Measurements from ENCODE around the gene TBL1X. TPM values are rescaled to one million over a fixed set of nuclear protein-coding genes. Genes with fewer than 3 reads are reported as not detected.
"Not testable (repeated sequence)": the region's sequence is repeated elsewhere in the genome, so short reads cannot be mapped to it uniquely, and the experiment has no call there.

Gene TBL1X
- total RNA-seq, 3 donors from 2014 or later = 45.5 to 61.3 (median 49.9) TPM

DNA sequence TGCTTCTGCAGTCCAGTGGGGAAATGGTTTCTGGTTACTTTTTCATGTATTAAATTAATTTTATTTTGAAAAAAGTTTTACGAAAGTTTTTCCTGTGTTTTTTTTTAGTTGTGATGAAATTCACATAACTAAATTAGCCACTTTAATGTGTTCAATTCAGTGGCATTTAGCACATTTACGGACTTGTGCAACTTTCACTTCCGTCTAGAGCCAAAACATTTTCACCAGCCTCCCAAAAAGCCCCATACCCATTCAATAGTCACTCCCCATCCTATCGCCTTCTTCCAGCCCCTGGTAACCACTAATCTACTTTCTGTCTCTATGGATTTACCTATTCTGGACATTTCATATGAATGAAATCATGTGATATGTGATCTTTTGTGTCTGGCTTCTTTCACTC, 22.8 kb upstream of the TBL1X start:
- Mint-ChIP-seq H3K36me3 (ENCODE audit: insufficient read depth) (no peaks in the 10 kb centered on the region), H3K9me3 (no peaks in the 10 kb centered on the region), H3K4me3 (no peak overlapping the region), H3K4me1 (ENCODE audit: low read depth) (peaks cover 8% of the 10 kb centered on the region), H3K27me3 (ENCODE audit: low read depth) (no peaks in the 10 kb centered on the region)
- ATAC-seq (no peak), DNase-seq (no peak)

- H3K27me3 Mint-ChIP-seq (ENCODE audit: low read depth) = no peaks in the 10 kb centered on the region
- no peaks in the 10 kb centered on the region for H3K36me3 Mint-ChIP-seq (ENCODE audit: insufficient read depth)
- no peak for ATAC-seq
- peaks cover 8% of the 10 kb centered on the region for H3K4me1 Mint-ChIP-seq (ENCODE audit: low read depth)
- no peaks in the 10 kb centered on the region for H3K9me3 Mint-ChIP-seq
- no peak for DNase-seq
- H3K4me3 Mint-ChIP-seq = no peak overlapping the region
These were observed 21.5 kb upstream of the TBL1X start for GRCh38 chrX:9443327-9443726.

- H3K9me3 Mint-ChIP-seq = no peaks in the 10 kb centered on the region
- no peak overlapping the region for H3K4me3 Mint-ChIP-seq
- DNase-seq (no peak), ATAC-seq (no peak)
- no peaks in the 10 kb centered on the region for H3K4me1 Mint-ChIP-seq (ENCODE audit: low read depth)
- H3K36me3 Mint-ChIP-seq (ENCODE audit: insufficient read depth) = no peaks in the 10 kb centered on the region
- no peaks in the 10 kb centered on the region for H3K27me3 Mint-ChIP-seq (ENCODE audit: low read depth)
These were observed 17.0 kb upstream of the TBL1X start for GRCh38 chrX:9447906-9448305.

DNA sequence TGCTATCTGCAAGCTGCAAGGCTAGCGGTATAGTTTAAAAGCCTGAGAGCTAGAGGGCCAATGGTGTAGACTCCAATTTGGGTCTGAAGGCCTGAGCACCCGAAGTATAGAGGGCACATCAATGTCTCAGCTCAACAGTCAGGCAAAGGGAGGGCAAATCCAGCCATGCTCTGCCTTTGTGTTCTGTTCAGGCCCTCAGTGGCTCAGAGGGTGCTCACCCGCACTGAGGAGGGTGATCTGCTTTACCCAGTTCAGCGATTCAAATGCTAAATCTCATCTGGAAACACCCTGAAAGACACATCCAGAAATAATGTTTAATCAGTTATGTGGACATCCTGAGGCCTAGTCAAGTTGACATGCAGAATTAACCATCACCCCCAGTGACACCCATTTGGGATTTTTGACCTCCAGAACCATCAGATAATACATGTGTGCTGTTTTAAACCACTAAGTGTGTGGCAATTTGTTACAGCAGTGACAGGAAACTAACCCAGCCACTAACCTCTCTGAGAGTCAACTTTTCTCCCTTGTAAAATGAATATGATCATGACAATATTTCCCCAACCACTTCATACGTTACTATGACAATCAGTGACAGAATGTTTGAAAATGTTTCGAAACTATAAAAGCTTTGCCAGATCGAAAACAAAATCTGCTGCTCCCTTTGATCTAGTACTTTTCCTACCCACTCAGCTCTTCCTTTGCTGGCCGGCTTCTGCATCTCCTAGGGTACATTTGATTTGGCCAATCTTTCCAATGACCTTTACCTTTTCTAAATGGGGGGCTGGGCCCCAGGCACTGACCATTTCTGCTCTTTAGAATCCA, 8.4 kb upstream of the TBL1X start:
- Mint-ChIP-seq H3K36me3 (ENCODE audit: insufficient read depth) (no peaks in the 10 kb centered on the region), H3K4me3 (peak overlapping the region; percentile 66), H3K9me3 (no peaks in the 10 kb centered on the region), H3K27me3 (ENCODE audit: low read depth) (no peaks in the 10 kb centered on the region), H3K4me1 (ENCODE audit: low read depth) (peaks cover 30% of the 10 kb centered on the region)
- DNase-seq (no peak), ATAC-seq (peak; percentile 92 to 95)

DNA sequence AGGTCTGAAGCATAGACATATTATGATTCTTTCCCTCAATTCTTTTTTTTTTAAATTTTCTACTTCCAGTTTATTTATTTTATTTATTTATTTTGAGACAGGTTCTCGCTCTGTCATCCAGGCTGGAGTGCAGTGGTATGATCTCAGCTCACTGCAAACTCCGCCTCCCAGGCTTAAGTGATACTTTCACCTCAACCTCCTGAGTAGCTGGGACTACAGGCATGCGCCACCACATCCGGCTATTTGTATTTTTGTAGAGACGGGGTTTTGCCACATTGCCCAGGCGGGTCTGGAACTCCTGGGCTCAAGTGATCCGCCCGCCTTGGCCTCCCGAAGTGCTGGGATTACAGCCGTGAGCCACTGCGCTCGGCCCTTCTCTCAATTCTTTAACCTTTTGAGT, 6.8 kb upstream of the TBL1X start:
- H3K9me3 Mint-ChIP-seq; H3K36me3 Mint-ChIP-seq (ENCODE audit: insufficient read depth); H3K27me3 Mint-ChIP-seq (ENCODE audit: low read depth); DNase-seq; H3K4me3 Mint-ChIP-seq; ATAC-seq: not testable (repeated sequence)
- peaks cover 44% of the 10 kb centered on the region for H3K4me1 Mint-ChIP-seq (ENCODE audit: low read depth)

DNA sequence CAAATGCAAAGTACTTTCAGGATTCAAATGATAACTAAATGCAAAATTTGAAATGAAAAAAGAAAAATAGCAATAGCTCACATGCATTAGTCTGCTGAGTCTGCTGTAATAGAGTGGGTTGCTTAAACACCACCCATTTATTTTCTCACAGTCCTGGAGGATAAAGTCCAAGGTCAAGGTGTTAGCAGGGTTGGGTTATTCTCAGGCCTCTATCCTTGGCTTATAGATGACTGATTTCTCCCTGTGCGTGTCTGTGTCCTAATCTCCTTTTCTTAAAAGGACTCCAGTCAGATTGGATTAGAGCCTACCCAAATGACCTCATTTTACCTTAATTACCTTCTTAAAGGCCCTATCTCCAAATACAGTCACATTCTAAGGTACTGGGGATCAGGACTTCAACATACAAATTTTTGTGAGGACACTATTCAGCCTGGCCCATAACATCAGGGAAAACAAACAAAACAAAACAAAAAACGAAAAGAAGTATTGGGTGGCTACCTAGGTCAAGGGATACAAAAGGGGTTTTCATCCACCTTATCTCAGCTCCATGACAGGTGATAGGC, 6.3 kb upstream of the TBL1X start:
- Mint-ChIP-seq H3K36me3 (ENCODE audit: insufficient read depth) (no peaks in the 10 kb centered on the region), H3K4me3 (no peak overlapping the region), H3K9me3 (no peaks in the 10 kb centered on the region), H3K4me1 (ENCODE audit: low read depth) (peaks cover 47% of the 10 kb centered on the region), H3K27me3 (ENCODE audit: low read depth) (no peaks in the 10 kb centered on the region)
- no peak for DNase-seq
- no peak for ATAC-seq

DNA sequence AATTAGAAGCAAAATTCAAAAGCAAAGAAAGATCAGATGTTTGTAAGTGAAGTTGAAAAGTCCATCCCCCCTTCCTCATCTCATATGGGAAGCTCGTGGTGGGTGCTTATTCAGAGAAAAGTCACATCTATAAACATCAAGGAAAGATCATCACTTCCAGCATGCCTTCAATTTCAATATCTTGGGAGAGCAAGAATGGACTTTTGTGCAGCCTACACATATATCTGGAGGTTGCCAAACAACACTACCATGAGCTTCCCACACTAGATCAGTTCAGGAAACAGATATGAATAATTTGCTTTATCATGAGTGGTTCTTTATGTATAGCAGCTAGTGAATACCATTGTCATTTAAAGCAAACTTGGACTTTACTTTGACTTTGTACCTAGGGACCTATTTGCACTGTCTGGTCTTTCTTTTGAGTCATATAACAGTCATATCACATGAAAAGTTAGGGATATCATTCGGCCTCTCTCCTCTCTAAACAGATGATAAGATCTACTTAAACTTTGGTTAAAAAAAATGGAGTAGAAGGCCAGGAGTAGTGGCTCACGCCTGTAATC, 5.6 kb upstream of the TBL1X start:
- no peaks in the 10 kb centered on the region for H3K27me3 Mint-ChIP-seq (ENCODE audit: low read depth)
- DNase-seq = no peak

GRCh38 chrX:9461087-9461486, 3.8 kb upstream of the TBL1X start:
- Mint-ChIP-seq H3K9me3 (no peaks in the 10 kb centered on the region), H3K4me3 (no peak overlapping the region), H3K27me3 (ENCODE audit: low read depth) (no peaks in the 10 kb centered on the region), H3K4me1 (ENCODE audit: low read depth) (peaks cover 45% of the 10 kb centered on the region), H3K36me3 (ENCODE audit: insufficient read depth) (no peaks in the 10 kb centered on the region)
- ATAC-seq = no peak
- no peak for DNase-seq

More for the DNA sequence above, 5.6 kb upstream of the TBL1X start:
- H3K4me1 Mint-ChIP-seq (ENCODE audit: low read depth) = peaks cover 53% of the 10 kb centered on the region
- no peaks in the 10 kb centered on the region for H3K36me3 Mint-ChIP-seq (ENCODE audit: insufficient read depth)
- ATAC-seq = no peak
- no peaks in the 10 kb centered on the region for H3K9me3 Mint-ChIP-seq
- no peak overlapping the region for H3K4me3 Mint-ChIP-seq

GRCh38 chrX:9462456-9462855, 2.4 kb upstream of the TBL1X start:
- ATAC-seq (no peak), DNase-seq (no peak)
- Mint-ChIP-seq H3K27me3 (ENCODE audit: low read depth) (no peaks in the 10 kb centered on the region), H3K4me1 (ENCODE audit: low read depth) (peaks cover 44% of the 10 kb centered on the region), H3K9me3 (no peaks in the 10 kb centered on the region), H3K4me3 (peak overlapping the region; percentile 78), H3K36me3 (ENCODE audit: insufficient read depth) (no peaks in the 10 kb centered on the region)

DNA sequence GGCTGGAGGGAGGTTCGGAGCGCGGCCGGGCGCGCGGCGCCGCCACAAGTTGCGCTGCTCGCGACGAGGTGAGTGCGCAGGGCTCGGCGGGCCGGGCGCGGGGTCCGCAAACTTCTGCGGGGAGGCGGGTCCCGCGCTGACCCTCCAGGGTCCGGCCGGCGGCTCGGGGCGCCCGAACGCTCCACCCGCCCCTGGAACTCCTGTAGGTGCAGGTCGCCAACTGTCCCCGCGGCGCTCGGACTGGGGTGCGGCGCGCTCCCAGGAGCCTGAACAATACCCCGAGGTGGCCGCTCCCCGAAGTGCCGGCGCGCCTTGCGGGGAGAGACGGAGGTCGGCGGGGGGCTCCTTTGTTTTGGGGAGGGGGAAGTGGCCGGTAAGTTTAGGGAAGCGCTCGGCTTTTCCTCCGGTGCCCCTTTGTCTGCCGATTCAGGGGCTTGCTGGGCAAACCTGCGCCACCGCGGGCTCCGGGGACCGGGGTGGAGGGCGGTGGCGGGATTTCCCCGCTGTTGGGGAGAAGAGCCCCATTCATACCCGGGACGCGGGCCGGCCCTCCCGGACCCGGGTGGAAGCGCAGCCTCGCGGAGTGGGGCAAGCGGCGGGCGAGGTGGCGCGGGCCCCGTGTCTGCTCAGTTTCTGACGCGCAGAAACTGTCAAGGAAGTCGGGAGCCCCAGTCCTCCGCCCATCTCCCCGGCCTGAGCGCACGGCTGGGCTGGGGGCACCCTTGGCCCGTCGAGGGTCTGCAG, 694 bp downstream of the TBL1X start:
- Mint-ChIP-seq H3K36me3 (ENCODE audit: insufficient read depth) (peaks cover 2% of the 10 kb centered on the region), H3K4me1 (ENCODE audit: low read depth) (peaks cover 53% of the 10 kb centered on the region), H3K27me3 (ENCODE audit: low read depth) (no peaks in the 10 kb centered on the region), H3K4me3 (peak overlapping the region; percentile 70), H3K9me3 (no peaks in the 10 kb centered on the region)
- peak; percentile 23 for DNase-seq
- ATAC-seq = peak; percentile 36 to 49

DNA sequence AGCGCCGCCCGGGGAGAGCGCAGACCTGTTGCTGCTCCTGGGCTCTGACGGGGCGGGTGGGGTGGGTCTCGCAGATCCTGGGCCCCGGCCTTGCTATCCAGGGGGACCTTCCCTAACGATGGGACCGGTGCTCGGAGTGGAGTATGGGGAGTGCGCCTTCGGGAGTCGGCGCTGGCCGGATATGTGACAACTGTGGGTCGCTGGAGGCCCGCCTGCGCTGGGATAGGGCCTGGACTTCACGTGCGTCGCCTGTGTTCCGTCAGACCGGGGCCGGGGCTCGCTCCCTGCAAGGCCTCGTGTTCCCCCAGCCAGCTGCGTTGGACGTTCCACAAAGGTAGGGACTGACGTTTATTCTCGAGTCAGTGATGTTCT, 1.3 kb downstream of the TBL1X start:
- ATAC-seq = peak in 1 of 2 donors; percentile 6
- peaks cover 52% of the 10 kb centered on the region for H3K4me1 Mint-ChIP-seq (ENCODE audit: low read depth)

GRCh38 chrX:9466736-9467135, 1.9 kb downstream of the TBL1X start:
- H3K4me3 Mint-ChIP-seq = peak overlapping the region; percentile 83
- H3K9me3 Mint-ChIP-seq = no peaks in the 10 kb centered on the region
- no peak for ATAC-seq
- H3K4me1 Mint-ChIP-seq (ENCODE audit: low read depth) = peaks cover 53% of the 10 kb centered on the region
- DNase-seq = no peak
- no peaks in the 10 kb centered on the region for H3K27me3 Mint-ChIP-seq (ENCODE audit: low read depth)
- H3K36me3 Mint-ChIP-seq (ENCODE audit: insufficient read depth) = peaks cover 6% of the 10 kb centered on the region

More for the DNA sequence above, 1.3 kb downstream of the TBL1X start:
- Mint-ChIP-seq H3K4me3 (peak overlapping the region; percentile 83), H3K27me3 (ENCODE audit: low read depth) (no peaks in the 10 kb centered on the region), H3K9me3 (no peaks in the 10 kb centered on the region), H3K36me3 (ENCODE audit: insufficient read depth) (peaks cover 2% of the 10 kb centered on the region)
- DNase-seq = no peak

GRCh38 chrX:9467146-9467545, 2.3 kb downstream of the TBL1X start:
- no peak for DNase-seq
- no peak for ATAC-seq
- Mint-ChIP-seq H3K9me3 (no peaks in the 10 kb centered on the region), H3K27me3 (ENCODE audit: low read depth) (no peaks in the 10 kb centered on the region), H3K36me3 (ENCODE audit: insufficient read depth) (peaks cover 6% of the 10 kb centered on the region), H3K4me3 (peak overlapping the region; percentile 83), H3K4me1 (ENCODE audit: low read depth) (peaks cover 51% of the 10 kb centered on the region)

DNA sequence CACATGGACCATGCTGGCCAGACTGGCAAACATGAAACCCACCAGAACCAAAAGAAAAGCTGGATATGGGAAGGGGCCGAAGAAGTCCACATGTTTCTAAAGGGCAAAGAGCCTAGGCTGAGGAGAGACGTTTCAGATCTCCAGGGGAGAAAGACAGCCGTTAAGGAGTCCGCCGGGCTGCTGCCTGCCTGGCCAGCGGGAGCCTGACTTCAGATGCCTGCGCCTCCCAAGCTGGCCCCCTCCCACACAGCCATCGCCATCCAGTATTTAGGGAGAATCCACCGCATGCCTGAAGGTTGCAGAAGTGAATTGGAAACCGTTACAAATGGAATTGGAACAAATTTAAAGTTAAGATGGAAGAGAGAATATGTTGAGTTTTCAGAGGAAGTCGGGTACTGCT, 2.9 kb downstream of the TBL1X start:
- peak overlapping the region; percentile 83 for H3K4me3 Mint-ChIP-seq
- DNase-seq (no peak), ATAC-seq (no peak)
- no peaks in the 10 kb centered on the region for H3K9me3 Mint-ChIP-seq
- no peaks in the 10 kb centered on the region for H3K27me3 Mint-ChIP-seq (ENCODE audit: low read depth)
- peaks cover 6% of the 10 kb centered on the region for H3K36me3 Mint-ChIP-seq (ENCODE audit: insufficient read depth)
- peaks cover 45% of the 10 kb centered on the region for H3K4me1 Mint-ChIP-seq (ENCODE audit: low read depth)

All from activated T-cell treated with anti-CD3 and anti-CD28 coated beads, Interleukin-2, amount 50 U/mL, for 4 hours (primary cell).